Lung (tissue), 12 donors: Measurements from ENCODE around the gene XYLT2. TPM values are rescaled to one million over a fixed set of nuclear protein-coding genes. Genes with fewer than 3 reads are reported as not detected.

ENCODE experiments used
- ATAC-seq: fragments of 200-7000 bp; cut with Tn5 transposase; one replicate; pipeline ENCODE4 v1.9.1; 2020; ENCODE audit warnings: moderate number of reproducible peaks; ENCODE audit not compliant: insufficient read depth, low FRiP score
- DNase-seq, 3 donors: peaks; one replicate each; pipeline ENCODE4 v3.0.0-alpha.2; 2013 to 2017
- H3K27ac ChIP-seq, 2 donors: one replicate each; pipeline ENCODE4 v1.5.1; 2013; ENCODE audit warnings: mild to moderate bottlenecking in 2 of 2, moderate library complexity in 2 of 2, control low read depth in 1 of 2, inconsistent platforms in 1 of 2, low read depth in 1 of 2, low read length in 1 of 2
- H3K27me3 ChIP-seq, 3 donors: one replicate each; pipeline ENCODE4 v1.5.1; 2013; ENCODE audit warnings: low read length in 2 of 3; ENCODE audit not compliant: control insufficient read depth in 3 of 3, insufficient read depth in 3 of 3
- H3K36me3 ChIP-seq, 4 donors: one replicate each; pipeline ENCODE4 v1.5.1; 2013; ENCODE audit warnings: low read length in 4 of 4, mild to moderate bottlenecking in 1 of 4, moderate library complexity in 1 of 4; ENCODE audit not compliant: control insufficient read depth in 4 of 4, insufficient read depth in 4 of 4
- H3K4me1 ChIP-seq, 5 donors: one replicate each; pipeline ENCODE4 v1.5.1; 2013; ENCODE audit warnings: low read length in 5 of 5, mild to moderate bottlenecking in 2 of 5, moderate library complexity in 1 of 5; ENCODE audit not compliant: control insufficient read depth in 5 of 5, insufficient read depth in 5 of 5
- H3K4me3 ChIP-seq: one replicate; pipeline ENCODE4 v1.5.1; 2013; ENCODE audit warnings: mild to moderate bottlenecking, control low read depth, moderate library complexity
- H3K9ac ChIP-seq, 2 donors: one replicate each; pipeline ENCODE4 v1.5.1; 2013; ENCODE audit warnings: low read length in 2 of 2, control low read depth in 1 of 2; ENCODE audit not compliant: insufficient read depth in 1 of 2
- H3K9me3 ChIP-seq, 4 donors: one replicate each; pipeline ENCODE4 v1.5.1; 2013; ENCODE audit warnings: low read length in 3 of 4, mild to moderate bottlenecking in 1 of 4, moderate library complexity in 1 of 4; ENCODE audit not compliant: control insufficient read depth in 4 of 4, insufficient read depth in 3 of 4
- CTCF ChIP-seq: IDR thresholded peaks from 2 replicates; pipeline ENCODE4 v1.5.1; 2012; ENCODE audit warnings: mild to moderate bottlenecking; ENCODE audit errors: control extremely low read depth, extremely low read depth
- WGBS, 2 donors: extraction: QIAGEN DNeasy Blood & Tissue Kit; methylation state at CpG; one replicate each; pipeline ENCODE4 v1.1.7; 2013; 5-methylcytosine and 5-hydroxymethylcytosine counted together
- polyA plus RNA-seq, 2 donors: library from polyadenylated mRNA; stranded (reverse); fragments of 200-250 nt; gene quantifications; one replicate each; pipeline ENCODE4 v1.2.1, GENCODE V29; 2013
- total RNA-seq, 2 donors: library from RNA; depleted of rRNA in 1 of 2; stranded (reverse); fragments of >200 nt in 1 of 2; gene quantifications; one replicate each; pipeline ENCODE4 v1.2.1, GENCODE V29; 2014 to 2021
- donor health status: control.
- donor health status: control.
- donor health status: Bipolar disorder and iron deficiency.
- donor health status: healthy.
- donor health status: DM: yes; HTN: yes; CAD: no.

The XYLT2 gene
- total and polyA plus RNA-seq, 4 donors, result 9.6 to 28.5 (median 16.2) TPM

- Histone ChIP-seq H3K4me3 (no peak overlapping the region), H3K27me3 (no peaks in the 10 kb centered on the region), H3K36me3 (peaks cover 23 to 65% (median 42%) of the 10 kb centered on the region in 4 donors), H3K27ac (no peak overlapping the region), H3K9ac (no peak overlapping the region), H3K9me3 (no peaks in the 10 kb centered on the region), H3K4me1 (no peaks in the 10 kb centered on the region)
- no peak for DNase-seq
- TF ChIP-seq CTCF, result no peak
- ATAC-seq, result no peak
- 95 to 98% methylated on average over 12 of the region's 12 CpGs for WGBS, 2 donors
Observed at GRCh38 chr17:50382931-50383330, 37.0 kb downstream of the XYLT2 start.

DNA sequence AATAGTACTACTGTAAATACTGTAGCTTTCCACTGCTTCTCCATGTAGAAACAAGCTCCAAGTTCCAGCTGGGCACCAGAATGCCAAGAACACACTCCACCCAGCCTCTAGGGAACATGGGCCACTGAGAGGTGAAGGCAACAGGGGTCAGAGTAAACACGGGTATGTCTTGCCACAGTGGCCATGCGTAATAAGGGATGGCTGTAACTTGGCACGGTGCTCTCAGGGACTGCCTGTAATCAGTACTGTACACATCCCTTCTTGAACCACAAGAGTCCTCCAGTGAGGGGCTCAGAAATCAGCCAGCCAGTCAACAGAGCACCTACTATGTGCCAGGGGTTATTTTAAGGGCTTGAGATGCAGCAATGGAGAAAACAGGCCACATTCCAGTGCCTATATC lies 40.6 kb downstream of the XYLT2 start:
- H3K9ac ChIP-seq, result no peak overlapping the region
- TF ChIP-seq CTCF, result no peak
- ATAC-seq, result no peak
- peaks cover 31 to 76% (median 51%) of the 10 kb centered on the region in 4 donors for H3K36me3 ChIP-seq
- H3K27me3 ChIP-seq, result no peaks in the 10 kb centered on the region
- H3K4me3 ChIP-seq, result no peak overlapping the region
- no peak overlapping the region for H3K27ac ChIP-seq
- H3K4me1 ChIP-seq, result no peaks in the 10 kb centered on the region
- 78 to 89% methylated on average over 3 of the region's 3 CpGs for WGBS, 2 donors
- no peaks in the 10 kb centered on the region for H3K9me3 ChIP-seq
- DNase-seq, result no peak

GRCh38 chr17:50388728-50389127 lies 42.8 kb downstream of the XYLT2 start:
- Histone ChIP-seq H3K4me3 (no peak overlapping the region), H3K27me3 (no peaks in the 10 kb centered on the region), H3K4me1 (no peaks in the 10 kb centered on the region), H3K9me3 (no peaks in the 10 kb centered on the region), H3K36me3 (peaks cover 46 to 80% (median 55%) of the 10 kb centered on the region in 4 donors), H3K9ac (no peak overlapping the region), H3K27ac (no peak overlapping the region)
- TF ChIP-seq CTCF, result no peak
- WGBS, 2 donors, result 94 to 98% methylated on average over 3 of the region's 3 CpGs
- DNase-seq, result no peak
- no peak for ATAC-seq

DNA sequence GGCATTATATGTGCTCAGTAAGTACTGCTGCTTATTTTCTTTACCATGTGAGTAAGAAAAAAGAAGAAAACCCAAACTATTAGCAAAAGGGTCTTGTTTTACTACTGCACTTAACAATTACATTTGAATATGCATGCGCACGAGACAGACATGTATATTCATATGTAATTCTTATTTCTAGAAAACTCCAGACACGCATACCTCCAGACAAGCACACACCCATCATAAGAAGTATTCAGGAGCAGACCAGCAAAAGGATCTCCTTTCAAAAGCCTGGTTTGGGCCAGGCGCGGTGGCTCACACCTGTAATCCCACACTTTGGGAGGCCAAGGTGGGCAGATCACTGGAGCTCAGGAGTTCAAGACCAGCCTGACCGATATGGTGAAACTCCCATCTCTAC lies 43.6 kb downstream of the XYLT2 start:
- Histone ChIP-seq H3K27me3 (no peaks in the 10 kb centered on the region), H3K9me3 (no peaks in the 10 kb centered on the region), H3K4me1 (peaks cover 0 to 2% (median 0%) of the 10 kb centered on the region in 5 donors), H3K9ac (no peak overlapping the region), H3K27ac (no peak overlapping the region), H3K36me3 (peaks cover 42 to 77% (median 57%) of the 10 kb centered on the region in 4 donors), H3K4me3 (no peak overlapping the region)
- WGBS, 2 donors, result 96 to 98% methylated on average over 6 of the region's 6 CpGs
- no peak for TF ChIP-seq CTCF
- DNase-seq, result no peak
- no peak for ATAC-seq
